Upper lobe of right lung (tissue), 1 donor: ENCODE data around the gene RBMX. TPM values are rescaled to one million over a fixed set of nuclear protein-coding genes. Genes with fewer than 3 reads are reported as not detected.

Experiments used
- ATAC-seq: fragments of 200-7000 bp; cut with Tn5 transposase; one replicate; pipeline ENCODE4 v1.9.1; 2020; ENCODE audit warnings: mild to moderate bottlenecking, moderate library complexity
- DNase-seq: peaks from one replicate; pipeline ENCODE4 v3.0.0-alpha.2; 2020
- H3K27ac ChIP-seq: fragments of 200-600 bp; one replicate; pipeline ENCODE4 v1.8.0; 2022
- H3K27me3 ChIP-seq: fragments of 200-600 bp; one replicate; pipeline ENCODE4 v1.8.0; 2022; ENCODE audit warnings: mild to moderate bottlenecking
- H3K36me3 ChIP-seq: fragments of 200-600 bp; one replicate; pipeline ENCODE4 v1.8.0; 2022
- H3K4me1 ChIP-seq: fragments of 200-600 bp; one replicate; pipeline ENCODE4 v1.8.0; 2022
- H3K4me3 ChIP-seq: fragments of 200-600 bp; one replicate; pipeline ENCODE4 v1.8.0; 2022; ENCODE audit warnings: mild to moderate bottlenecking
- H3K9me3 ChIP-seq: fragments of 200-600 bp; one replicate; pipeline ENCODE4 v1.8.0; 2022
- intact Hi-C: fragments of 100-400 bp; cut with DNase I; formaldehyde crosslinking; loops from one replicate; pipeline ENCODE4 v1.11.0; 2022
- total RNA-seq: library from RNA; stranded (reverse); fragmentation: NEBNext Ultra II Directional; extraction: Animal tissue kit (Norgen Biotek cat#: 25700); gene quantifications from one replicate; pipeline ENCODE4 v1.2.1, GENCODE V29; 2021
- TF ChIP-seq, protein P1 (sequence below): fragments of 200-600 bp; IDR thresholded peaks from one replicate; pipeline ENCODE4 v1.8.0; 2022; ENCODE audit warnings: antibody characterized with exemption
- donor health status: DM: no; HTN: yes; CAD: no; lungs with severe emphysema.

Gene RBMX
- total RNA-seq, 1 donor from 2014 or later, result 114 TPM

DNA sequence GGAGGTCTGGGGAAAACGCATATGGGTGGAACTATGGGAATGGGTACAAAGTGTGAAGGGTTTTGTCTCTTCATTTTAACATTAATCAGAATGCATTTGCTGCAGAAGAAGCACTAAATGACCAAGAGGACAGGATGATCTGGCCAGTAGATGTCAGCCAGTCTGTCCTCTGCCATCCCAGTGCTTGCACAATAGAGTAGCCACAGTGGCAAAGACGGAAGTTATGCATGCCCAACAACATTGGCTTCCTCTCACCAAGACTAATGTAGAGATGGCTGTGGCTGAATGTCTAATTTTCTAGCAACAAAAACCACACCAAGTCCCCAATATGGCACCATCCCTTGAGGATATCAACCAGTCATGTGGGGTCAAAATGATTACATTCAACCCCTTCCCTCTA is 54.8 kb downstream of the RBMX start:
- no peaks in the 10 kb centered on the region for H3K27me3 ChIP-seq
- ATAC-seq (peak; percentile 65), DNase-seq (no peak)
- intact Hi-C loops, result no loop called here
- TF ChIP-seq, protein P1, sequence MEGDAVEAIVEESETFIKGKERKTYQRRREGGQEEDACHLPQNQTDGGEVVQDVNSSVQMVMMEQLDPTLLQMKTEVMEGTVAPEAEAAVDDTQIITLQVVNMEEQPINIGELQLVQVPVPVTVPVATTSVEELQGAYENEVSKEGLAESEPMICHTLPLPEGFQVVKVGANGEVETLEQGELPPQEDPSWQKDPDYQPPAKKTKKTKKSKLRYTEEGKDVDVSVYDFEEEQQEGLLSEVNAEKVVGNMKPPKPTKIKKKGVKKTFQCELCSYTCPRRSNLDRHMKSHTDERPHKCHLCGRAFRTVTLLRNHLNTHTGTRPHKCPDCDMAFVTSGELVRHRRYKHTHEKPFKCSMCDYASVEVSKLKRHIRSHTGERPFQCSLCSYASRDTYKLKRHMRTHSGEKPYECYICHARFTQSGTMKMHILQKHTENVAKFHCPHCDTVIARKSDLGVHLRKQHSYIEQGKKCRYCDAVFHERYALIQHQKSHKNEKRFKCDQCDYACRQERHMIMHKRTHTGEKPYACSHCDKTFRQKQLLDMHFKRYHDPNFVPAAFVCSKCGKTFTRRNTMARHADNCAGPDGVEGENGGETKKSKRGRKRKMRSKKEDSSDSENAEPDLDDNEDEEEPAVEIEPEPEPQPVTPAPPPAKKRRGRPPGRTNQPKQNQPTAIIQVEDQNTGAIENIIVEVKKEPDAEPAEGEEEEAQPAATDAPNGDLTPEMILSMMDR, result no peak
- H3K9me3 ChIP-seq, result no peaks in the 10 kb centered on the region
- H3K27ac ChIP-seq, result no peak overlapping the region
- H3K4me3 ChIP-seq, result no peak overlapping the region
- no peaks in the 10 kb centered on the region for H3K36me3 ChIP-seq
- H3K4me1 ChIP-seq, result no peaks in the 10 kb centered on the region

Other genes with a start within 250 kb of the RBMX start
- 1.6 TPM for gene CD40LG, start 232.6 kb downstream of the RBMX start, total RNA-seq
- gene ARHGEF6, start 99.8 kb downstream of the RBMX start, total RNA-seq, result 42.8 TPM
- gene GPR101, start 153.3 kb upstream of the RBMX start, total RNA-seq, result not detected